Hematopoietic multipotent progenitor cell (in vitro differentiated cells): Measurements from ENCODE around the gene MTHFD1. TPM values are rescaled to one million over a fixed set of nuclear protein-coding genes. Genes with fewer than 3 reads are reported as not detected.
"Not testable (repeated sequence)": the region's sequence is repeated elsewhere in the genome, so short reads cannot be mapped to it uniquely, and the experiment has no call there.

Source experiments
- DNase-seq, 3 donors: peaks; one replicate each; pipeline ENCODE4 v3.0.0-alpha.2; 2011 to 2015; ENCODE audit warnings: low read depth in 2 of 3, low spot score in 2 of 3
- total RNA-seq: library from RNA; depleted of rRNA; stranded (reverse); fragments of >200 nt; gene quantifications from one replicate; pipeline ENCODE4 v1.2.3, GENCODE V29; 2012

Gene MTHFD1
- total RNA-seq: 34.7 TPM

DNA sequence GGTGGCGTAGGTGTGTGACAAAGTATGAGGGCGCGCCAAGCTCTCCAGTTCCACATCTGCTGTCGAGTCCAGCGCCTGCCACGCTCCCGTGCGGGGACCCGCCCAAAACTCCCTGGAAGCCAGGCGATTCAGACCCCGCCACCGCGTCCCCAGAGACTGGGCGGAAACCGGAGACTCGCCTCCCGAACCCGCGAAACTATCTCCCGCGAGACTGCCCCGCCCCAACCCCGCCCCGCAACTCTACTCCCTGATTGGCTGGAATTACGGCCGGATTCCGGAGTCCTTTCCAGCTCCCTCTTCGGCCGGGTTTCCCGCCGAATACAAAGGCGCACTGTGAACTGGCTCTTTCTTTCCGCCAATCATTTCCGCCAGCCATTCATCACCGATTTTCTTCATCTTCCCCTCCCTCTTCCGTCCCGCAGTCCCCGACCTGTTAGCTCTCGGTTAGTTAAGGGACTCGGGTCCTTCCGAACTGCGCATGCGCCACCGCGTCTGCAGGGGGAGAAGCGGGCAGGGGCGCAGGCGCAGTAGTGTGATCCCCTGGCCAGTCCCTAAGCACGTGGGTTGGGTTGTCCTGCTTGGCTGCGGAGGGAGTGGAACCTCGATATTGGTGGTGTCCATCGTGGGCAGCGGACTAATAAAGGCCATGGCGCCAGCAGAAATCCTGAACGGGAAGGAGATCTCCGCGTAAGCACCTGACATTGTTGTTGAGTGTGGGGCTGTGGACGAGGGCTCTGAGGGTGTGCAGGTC is at the start of gene MTHFD1:
TSS of gene MTHFD1 (plus strand) at position 572 of the 751 bp plus-strand sequence. CDS start at position 647, 75 bp downstream.
- peak; percentile 94 to 99 (median 99) for DNase-seq

DNA sequence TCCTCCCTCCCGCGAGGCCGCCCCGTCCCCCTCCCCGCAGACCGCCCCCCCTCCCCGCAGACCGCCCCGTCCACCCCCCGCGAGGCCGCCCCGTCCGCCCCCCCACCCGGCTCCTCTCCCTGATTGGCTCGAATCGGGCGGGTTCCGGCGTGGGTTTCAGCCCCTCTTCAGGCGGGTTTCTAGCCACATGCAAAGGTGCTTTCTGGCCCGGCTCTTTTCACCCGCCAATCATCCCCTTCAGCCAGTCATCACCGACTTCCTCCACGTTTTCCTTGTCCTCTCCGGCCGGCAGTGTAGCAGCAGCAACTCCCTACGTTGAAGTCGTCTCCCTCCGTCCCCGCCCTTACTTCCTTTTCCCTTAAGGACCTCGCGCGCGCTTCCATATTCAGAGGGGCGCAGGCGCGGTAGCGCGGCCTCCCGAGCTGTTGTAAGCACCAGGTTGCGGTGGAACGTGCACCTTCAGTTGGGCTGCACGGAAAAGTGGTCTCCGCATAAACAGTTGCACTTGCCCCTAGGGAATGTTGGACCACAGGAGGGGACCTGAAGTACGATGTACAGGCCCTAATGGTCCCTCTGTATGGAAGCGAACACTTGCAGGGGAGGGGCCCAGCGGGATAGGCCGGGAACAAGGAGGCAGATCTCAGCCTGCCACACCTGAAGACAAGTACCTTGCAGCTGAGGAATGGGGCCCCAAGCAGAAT is 49.4 kb upstream of the MTHFD1 start:
- peak; percentile 56 to 97 (median 93) for DNase-seq

DNA sequence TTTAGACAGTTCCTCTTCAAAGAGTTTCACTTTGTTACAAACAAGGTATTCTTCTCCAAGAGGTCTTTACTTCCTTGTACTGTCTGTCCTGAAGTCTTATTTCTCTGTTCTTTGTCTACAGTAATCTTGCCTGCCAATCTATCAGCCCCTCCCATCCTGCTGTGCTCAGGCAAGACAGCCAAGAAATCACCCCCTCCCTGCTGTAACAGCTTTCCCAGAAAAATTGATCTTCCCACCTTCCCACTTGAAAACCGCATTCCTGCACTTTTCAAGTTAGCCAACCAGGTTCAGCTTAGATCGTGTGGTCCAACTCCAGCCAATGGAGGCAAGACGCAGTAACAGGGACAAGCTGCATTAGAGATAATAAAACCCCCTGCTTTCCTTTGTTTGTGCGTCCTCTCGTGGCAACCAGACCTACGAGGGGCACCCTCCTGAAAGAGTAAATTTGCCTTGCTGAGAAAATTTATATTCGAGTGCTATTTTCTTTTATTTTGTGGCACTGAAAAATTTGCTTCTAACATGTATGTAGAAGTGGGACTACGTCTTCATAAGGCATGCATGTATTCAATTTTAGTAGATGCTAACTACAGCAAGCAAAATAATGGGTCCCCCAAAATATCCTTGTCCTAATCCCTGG is 47.5 kb upstream of the MTHFD1 start:
- no peak for DNase-seq

DNA sequence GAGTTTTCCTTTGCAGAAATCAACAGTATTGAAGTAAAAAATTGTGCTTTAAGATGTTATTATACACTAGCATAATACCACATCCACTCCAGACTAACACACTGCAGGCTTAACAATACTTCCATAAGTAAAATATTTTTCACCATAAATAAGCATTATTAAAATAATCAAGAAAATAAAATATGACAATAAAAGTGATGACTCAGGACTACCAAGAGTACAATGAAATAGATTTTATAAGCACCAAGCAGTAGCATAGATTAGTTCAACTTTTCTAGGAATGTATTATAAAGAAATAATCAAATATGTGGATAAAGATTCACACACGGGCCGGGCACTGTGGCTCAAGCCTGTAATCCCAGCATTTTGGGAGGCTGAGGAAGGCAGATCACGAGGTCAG is 40.4 kb upstream of the MTHFD1 start:
- DNase-seq: no peak

DNA sequence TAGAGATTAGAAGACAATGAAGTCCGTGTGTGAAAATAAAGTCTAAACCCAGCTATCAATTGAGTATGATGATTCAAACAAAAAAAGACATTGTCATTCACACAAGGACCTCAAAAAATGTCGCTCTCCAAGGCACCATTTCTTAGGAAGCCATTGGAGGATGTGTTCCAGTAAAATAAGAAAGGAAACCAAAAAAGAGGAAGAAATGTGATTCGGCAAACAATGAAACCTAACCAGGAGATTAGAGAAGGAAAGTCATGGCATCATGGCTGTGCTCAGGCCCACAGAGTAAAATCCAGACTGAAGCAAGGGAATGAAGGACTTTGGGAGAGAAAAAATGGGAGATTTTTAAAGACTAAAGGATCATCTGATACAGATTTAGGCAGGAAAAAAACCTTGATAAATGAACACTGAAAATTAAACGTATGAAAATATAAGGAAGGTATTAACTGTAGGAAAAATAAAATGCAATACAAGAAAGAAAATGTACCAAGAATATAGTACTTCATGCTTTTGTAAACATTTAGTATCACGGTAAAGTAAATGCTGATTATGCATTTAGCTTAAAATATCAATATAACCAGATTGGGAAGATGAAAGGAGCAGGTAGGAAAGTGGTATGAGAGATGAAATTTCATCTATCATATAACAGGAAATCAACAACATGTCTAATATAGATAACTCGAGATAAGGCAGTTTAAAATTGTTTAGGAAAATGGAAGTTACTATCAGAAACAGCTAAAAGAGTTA is 38.2 kb upstream of the MTHFD1 start:
- no peak for DNase-seq

DNA sequence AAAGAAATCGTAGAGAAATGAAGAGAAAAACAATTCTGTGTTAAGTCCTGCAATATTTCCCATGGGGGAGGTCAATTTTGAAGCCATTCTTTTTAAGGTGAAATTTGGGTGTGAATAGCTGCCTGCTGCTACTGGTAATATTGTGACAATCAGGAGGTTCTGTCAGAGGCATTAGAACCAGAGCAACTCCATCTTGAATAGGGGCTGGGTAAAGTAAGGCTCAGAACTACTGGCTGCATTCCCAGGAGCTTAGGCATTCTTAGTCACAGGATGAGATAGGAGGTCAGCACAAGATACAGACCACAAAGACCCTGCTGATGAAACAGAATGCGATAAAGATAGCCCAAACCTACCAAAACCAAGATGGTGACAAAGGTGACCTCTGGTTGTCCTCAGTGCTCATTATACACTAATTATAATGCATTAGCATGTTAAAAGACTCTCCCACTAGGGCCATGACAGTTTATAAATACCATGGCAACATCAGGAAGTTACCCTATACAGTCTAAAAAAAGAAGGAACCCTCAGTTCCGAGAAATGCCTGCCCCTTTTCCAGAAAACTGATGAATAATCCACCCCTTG is 24.8 kb upstream of the MTHFD1 start:
- DNase-seq: no peak

DNA sequence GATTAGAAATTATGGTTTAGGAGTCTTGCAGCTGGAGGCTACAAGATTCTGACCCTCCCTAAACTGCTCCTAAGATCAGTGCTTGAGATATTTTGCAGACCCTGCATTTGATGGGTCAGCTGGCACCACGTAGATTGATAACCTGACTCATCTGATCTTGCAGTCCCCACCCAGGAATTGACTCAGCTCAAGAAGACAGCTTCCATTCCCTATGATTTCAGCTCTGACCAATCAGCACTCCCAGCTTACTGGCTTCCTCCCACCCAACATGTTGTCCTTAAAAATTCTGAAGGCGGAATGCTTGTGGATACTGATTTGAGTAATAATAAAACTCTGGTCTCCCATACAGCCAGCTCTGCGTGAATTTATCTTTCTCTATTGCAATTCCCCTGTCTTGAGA is 23.2 kb upstream of the MTHFD1 start:
- DNase-seq: no peak

DNA sequence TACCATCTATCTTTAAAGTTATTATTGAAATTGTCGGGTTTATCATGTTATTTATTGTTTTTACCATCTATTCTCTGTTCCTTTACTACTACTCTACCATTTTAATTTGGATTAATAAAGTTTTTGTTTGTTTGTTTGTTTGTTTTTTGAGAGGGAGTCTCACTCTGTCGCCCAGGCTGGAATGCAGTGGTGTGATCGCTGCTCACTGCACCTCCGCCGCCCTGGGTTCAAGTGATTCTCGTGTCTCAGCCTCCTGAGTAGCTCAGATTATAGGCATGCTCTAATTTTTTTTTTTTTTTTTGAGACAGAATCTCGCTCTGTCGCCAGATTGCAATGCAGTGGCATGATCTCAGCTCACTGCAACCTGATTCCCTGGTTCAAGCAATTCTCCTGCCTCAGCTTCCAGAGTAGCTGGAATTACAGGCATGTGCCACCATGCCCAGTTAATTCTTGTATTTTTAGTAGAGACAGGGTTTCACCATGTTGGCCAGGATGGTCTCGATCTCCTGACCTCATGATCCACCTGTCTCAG is 22.7 kb upstream of the MTHFD1 start:
- not testable (repeated sequence) for DNase-seq

DNA sequence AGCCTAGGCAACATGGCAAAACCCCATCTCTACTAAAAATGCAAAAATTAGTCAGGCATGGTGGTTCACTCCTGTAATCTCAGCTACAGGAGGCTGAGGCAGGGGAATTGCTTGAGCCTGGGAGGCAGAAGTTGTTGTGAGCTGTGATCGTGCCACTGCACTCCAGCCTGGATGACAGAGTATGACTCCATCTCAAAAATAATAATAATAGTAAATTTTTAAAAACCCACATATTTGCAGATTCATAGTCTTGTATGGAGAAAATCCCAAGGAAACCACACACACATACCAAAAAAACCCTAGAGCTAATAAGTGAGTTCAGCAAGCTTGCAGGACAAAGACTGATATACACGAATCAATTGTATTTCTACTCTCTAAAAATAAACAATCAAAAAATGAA is 19.0 kb upstream of the MTHFD1 start:
- no peak for DNase-seq

DNA sequence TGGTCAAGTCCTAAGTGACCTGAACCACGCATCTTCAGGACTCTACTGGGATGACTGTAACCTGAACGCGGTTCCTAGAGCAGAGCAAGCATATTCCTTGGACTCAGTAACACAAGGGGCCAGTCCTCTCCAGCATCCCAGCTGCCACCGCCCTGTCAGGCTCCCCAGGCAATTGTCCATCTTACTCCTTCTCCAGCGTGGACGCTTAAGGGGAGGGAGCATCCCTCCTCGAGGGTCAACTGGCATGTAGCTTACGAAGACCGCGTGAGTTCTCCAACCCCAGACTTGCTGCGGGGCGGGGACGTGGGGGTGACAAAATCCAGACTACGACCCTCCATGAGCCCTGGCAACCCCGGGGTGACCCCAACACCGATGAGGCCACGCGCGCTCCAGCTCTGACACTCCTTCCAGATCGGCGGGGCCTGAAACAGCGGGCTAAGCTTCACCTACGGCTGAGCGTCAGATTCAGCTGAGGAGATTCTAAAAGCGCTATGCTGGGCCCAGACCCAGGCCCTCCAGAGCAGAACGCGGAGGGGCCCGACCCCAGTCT is 846 bp upstream of the MTHFD1 start:
- DNase-seq: peak in 1 of 3 donors; percentile 13

DNA sequence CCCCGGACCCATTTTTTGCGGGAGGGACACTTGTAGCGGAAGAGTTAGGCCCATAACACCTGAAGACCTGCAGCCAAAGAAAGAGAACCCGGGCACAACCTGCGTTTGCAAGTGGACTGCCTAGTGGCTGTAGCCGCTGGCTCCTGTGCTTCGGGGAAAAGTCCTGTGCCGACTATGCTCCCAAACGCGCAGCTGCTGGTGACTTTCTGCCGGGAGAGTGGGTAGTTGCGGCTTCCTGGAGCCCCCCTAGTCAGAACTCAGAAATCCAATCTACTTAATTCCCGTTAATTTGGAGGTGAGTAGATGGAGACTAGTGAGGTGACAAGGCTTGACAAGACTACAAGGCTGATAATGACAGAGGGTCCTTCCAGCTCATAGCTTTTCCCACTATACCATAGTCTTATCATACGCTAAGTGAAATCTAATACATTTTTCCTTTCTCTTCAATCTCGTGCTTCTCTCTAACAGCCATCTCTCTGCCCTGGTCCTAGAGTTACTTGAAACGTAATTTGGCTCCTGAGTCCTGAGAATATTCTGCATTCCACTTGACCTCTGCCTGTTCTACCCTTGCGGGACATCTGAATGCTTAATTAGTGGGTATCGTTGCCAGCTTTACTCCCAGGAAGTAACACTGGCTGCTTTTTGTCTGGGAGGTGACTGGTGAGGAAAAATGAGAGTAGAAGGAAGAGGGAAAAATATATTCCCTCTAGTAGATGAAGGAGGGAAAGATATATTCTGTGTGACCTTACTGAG is 556 bp downstream of the MTHFD1 start:
- no peak for DNase-seq

DNA sequence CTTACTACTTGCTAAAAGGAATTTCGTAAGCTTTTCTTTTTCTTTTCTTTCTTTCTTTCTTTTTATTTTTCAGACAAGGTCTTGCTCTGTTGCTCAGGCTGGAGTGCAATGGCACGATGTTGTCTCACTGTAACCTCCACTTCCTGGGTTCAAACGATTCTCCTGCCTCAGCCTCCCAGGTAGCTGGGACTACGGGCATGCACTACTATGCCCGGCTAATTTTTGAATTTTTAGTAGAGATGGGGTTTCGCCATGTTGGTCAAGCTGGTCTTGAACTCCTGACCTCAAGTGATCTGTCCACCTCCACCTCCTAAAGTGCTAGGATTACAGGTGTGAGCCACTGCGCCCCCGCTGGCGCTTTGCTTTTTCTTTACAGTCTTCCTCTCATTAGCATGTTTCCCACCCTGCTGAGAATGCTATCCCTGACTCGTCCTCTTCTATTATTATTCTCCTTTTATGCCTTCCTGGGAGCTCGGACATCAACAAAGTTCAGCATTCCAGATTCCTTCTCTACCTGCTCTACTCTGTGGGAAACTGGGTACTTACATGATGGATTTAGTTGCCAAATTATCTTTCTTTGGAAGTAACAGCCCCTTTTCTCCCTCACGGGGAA is 3.1 kb downstream of the MTHFD1 start:
- no peak for DNase-seq

DNA sequence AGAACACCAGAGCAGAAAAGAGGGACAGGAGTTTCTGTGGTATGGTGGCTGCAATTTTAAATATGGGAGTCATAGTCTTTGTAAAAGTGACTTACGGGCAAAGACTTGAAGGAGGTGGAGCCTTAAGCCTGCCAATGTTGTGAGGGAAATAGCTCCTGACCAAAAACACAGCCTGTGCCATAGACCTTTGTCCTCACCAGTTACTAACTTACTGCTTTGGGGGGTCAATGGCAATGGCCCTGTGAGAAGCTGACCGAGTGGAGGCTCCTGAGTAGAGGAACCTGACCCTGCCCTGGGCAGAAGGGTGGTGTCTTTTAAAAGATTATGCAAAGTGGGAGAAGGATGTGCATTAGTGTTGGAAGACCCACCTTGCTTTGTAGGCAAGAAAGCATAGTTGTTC is 3.8 kb downstream of the MTHFD1 start:
- DNase-seq: no peak

DNA sequence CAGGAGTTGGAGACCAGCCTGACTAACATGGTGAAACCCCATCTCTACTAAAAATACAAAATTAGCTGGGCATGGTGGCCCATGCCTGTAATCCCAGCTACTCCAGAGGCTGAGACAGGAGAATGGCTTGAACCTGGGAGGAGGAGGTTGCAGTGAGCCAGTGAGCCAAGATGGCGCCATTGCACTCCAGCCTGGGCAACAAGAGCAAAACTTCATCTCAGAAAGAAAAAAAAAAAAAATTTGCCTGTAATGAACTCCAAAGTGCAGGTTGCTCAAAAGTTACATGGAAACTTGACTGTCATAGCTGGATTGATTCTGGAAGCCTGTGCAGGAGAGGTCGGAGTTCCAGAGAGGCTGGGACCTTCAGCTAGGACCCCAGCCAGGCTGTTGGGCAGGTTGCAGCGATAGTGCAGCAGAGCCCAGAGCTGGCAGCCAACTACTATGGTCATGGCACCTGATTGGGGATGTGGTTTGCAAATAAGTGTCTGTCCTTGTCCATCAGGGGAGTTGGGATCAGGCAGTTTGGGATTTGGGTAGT is 5.1 kb downstream of the MTHFD1 start:
- DNase-seq: not testable (repeated sequence)

DNA sequence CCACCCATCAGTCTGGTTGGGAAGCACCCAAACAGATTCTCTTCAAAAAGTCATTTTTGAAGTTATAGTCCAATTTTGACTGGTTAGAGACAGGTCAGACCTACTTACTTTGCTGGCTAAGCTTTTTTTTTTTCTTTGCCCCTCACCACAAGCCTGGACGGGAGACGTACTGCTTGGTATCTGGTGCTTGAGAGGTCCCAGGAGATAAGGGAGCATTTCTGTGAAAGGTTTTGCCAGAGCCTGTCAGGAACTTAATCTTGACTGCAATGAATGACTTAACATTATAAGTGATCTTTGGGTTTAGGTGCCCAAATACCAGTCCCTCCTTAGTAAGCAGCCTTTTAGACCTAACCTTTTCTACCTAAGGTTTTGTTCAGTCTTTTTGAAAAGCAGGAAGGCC is 6.3 kb downstream of the MTHFD1 start:
- no peak for DNase-seq

DNA sequence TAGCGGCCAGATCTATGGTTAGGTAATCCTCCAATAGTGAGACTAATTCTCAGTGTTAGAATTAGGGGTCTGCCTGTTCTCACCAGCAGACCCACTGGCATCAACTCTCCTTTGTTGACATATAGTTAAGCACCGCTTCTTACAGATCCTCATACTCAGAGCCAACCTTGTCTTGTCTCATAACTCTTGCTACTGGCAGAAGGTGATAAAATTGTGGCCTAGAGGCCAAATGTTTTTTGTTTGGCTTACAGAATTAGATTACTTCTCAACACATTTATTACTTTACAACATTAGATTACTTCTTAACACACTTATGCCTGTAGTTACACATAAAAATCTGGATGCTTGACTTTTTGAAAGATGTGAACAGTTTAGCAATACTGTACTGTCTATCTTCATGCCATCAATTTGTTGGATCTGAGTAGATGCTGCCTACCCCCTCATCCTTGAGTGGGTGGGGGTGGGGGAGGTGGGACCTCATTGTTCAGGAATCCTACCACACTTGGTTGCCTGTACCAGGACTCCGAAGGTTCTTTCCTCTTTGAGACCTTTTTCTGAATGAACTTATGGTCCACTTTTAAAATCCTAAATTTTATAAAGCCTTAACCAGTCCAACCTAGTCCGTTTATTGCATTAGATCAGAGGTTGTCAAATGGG is 7.0 kb downstream of the MTHFD1 start:
- no peak for DNase-seq

DNA sequence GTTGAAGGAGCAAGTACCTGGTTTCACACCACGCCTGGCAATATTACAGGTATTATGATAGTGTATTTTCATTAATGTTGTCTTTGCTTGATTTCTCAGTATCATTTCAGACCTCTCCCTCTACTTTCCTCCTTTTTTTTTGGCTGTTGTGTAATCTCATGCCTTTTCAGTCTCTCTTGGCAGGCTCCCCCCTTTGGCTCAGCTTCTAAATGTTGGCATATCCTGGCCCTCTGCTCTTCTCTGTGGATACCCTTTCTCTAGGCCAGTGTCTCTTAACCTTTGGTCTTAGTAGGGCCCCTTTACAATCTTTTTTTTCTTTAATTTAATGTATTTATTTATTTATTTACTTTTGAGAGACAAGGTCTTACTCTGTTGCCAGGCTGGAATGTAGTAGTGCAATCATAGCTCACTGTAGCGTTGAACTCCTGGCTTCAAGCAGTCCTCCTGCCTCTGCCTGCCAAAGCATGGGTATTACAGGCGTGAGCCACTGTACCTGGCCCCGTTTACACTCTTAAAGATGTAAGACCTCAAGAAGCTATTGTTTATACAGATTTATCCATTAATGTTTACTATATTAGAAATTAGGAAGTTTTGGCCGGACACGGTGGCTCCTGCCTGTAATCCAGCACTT is 12.8 kb downstream of the MTHFD1 start:
- DNase-seq: no peak

DNA sequence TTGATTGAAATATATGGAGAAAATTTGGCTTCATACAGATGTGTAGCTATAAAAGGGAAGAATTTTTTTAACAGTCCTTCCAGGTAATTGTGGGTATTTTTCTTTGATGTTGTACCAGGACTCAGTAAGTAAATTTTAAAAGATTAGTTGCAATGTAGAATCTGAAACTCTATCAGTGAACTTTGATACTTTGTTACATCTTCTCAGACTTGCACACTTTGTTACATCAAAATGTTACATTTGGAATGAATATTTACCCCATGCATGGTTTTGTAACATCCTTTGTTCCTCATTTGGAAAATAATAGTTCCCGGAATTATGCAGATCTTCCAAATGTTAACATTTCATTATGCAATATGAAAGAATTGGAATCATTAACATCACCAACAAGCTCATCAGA is 13.8 kb downstream of the MTHFD1 start:
- DNase-seq: no peak
